ENCODE data around the gene PRPF38A.

Gene PRPF38A

GRCh38 chr1:52402860-52403240 is 1.6 kb upstream of the PRPF38A start:
- Histone ChIP-seq H3K79me1 (replicated peaks; ENCODE audit: low read length, poor library complexity, severe bottlenecking) (peaks cover 7% of the 10 kb centered on the region), H2AFZ (ENCODE audit: low read depth, low read length) (no peak overlapping the region), H3K9ac (ENCODE audit: low read length) (peak overlapping the region; percentile 96), H3K18ac (ENCODE audit: low read depth in 1 of 2, low read length in 2 of 2) (no peak overlapping the region), H2BK5ac (ENCODE audit: low read depth, low read length, poor library complexity, severe bottlenecking) (no peak overlapping the region), H3K4ac (ENCODE audit: low read depth in 1 of 2, low read length in 2 of 2) (no peak overlapping the region), H3K14ac (ENCODE audit: low read length in 2 of 2) (no peak overlapping the region), H3K36me3 (ENCODE audit: control insufficient read depth in 1 of 2, insufficient read depth in 2 of 2, low read depth in 1 of 2, low read length in 2 of 2) (peaks cover 5 to 17% of the 10 kb centered on the region in 2 experiments), H3K4me1 (ENCODE audit: control insufficient read depth, insufficient read depth, low read depth, low read length) (peaks cover 2% of the 10 kb centered on the region), H3K4me2 (ENCODE audit: low read length, poor library complexity, severe bottlenecking) (peak overlapping the region; percentile 16), H2AK5ac (ENCODE audit: low read length, severe bottlenecking) (no peak overlapping the region), H3K9me3 (ENCODE audit: control insufficient read depth, low read length) (no peaks in the 10 kb centered on the region), H2BK120ac (ENCODE audit: low read depth, low read length) (no peak overlapping the region), H2BK12ac (ENCODE audit: low read length in 2 of 2) (no peak overlapping the region), H3K27ac (ENCODE audit: low read length, poor library complexity, severe bottlenecking) (no peak overlapping the region), H3K4me3 (ENCODE audit: insufficient read depth in 1 of 2, low read depth in 1 of 2, low read length in 2 of 2) (peak overlapping the region in 1 of 2 experiments; percentile 92), H4K91ac (ENCODE audit: low read length) (no peak overlapping the region), H3K23ac (ENCODE audit: low read length in 2 of 2) (no peak overlapping the region), H4K8ac (ENCODE audit: low read length) (no peak overlapping the region), H2BK15ac (ENCODE audit: low read depth, poor library complexity, severe bottlenecking) (no peak overlapping the region), H3K27me3 (ENCODE audit: control insufficient read depth in 1 of 2, insufficient read depth in 1 of 2, low read length in 2 of 2) (no peaks in the 10 kb centered on the region)
- DNase-seq = no peak
- WGBS = 100% methylated on average over 1 of the region's 3 CpGs

- peak overlapping the region; percentile 66 to 92 for H3K4me3 ChIP-seq (ENCODE audit: insufficient read depth in 1 of 2, low read depth in 1 of 2, low read length in 2 of 2)
- peaks cover 8 to 23% of the 10 kb centered on the region in 2 experiments for H3K36me3 ChIP-seq (ENCODE audit: control insufficient read depth in 1 of 2, insufficient read depth in 2 of 2, low read depth in 1 of 2, low read length in 2 of 2)
- H3K18ac ChIP-seq (ENCODE audit: low read depth in 1 of 2, low read length in 2 of 2) = no peak overlapping the region
- H2BK15ac ChIP-seq (ENCODE audit: low read depth, poor library complexity, severe bottlenecking) = no peak overlapping the region
- no peaks in the 10 kb centered on the region for H3K9me3 ChIP-seq (ENCODE audit: control insufficient read depth, low read length)
- H3K4me1 ChIP-seq (ENCODE audit: control insufficient read depth, insufficient read depth, low read depth, low read length) = peaks cover 2% of the 10 kb centered on the region
- peak overlapping the region; percentile 10 for H3K27ac ChIP-seq (ENCODE audit: low read length, poor library complexity, severe bottlenecking)
- H4K8ac ChIP-seq (ENCODE audit: low read length) = no peak overlapping the region
- H3K4me2 ChIP-seq (ENCODE audit: low read length, poor library complexity, severe bottlenecking) = peak overlapping the region; percentile 91
- peak overlapping the region; percentile 12 for H4K91ac ChIP-seq (ENCODE audit: low read length)
- peaks cover 14% of the 10 kb centered on the region for H3K79me1 ChIP-seq (replicated peaks; ENCODE audit: low read length, poor library complexity, severe bottlenecking)
- H2AFZ ChIP-seq (ENCODE audit: low read depth, low read length) = peak overlapping the region; percentile 58
- no peak overlapping the region for H2AK5ac ChIP-seq (ENCODE audit: low read length, severe bottlenecking)
- WGBS = under 1% methylated on average over 14 of the region's 16 CpGs
- H3K14ac ChIP-seq (ENCODE audit: low read length in 2 of 2) = no peak overlapping the region
- H3K4ac ChIP-seq (ENCODE audit: low read depth in 1 of 2, low read length in 2 of 2) = no peak overlapping the region
- H3K9ac ChIP-seq (ENCODE audit: low read length) = peak overlapping the region; percentile 96
- no peak overlapping the region for H2BK120ac ChIP-seq (ENCODE audit: low read depth, low read length)
- no peak overlapping the region for H2BK12ac ChIP-seq (ENCODE audit: low read length in 2 of 2)
- H2BK5ac ChIP-seq (ENCODE audit: low read depth, low read length, poor library complexity, severe bottlenecking) = no peak overlapping the region
- peak; percentile 88 for DNase-seq
- H3K23ac ChIP-seq (ENCODE audit: low read length in 2 of 2) = no peak overlapping the region
- no peaks in the 10 kb centered on the region for H3K27me3 ChIP-seq (ENCODE audit: control insufficient read depth in 1 of 2, insufficient read depth in 1 of 2, low read length in 2 of 2)
Observed at GRCh38 chr1:52403566-52404115, 761 bp upstream of the PRPF38A start.

DNA sequence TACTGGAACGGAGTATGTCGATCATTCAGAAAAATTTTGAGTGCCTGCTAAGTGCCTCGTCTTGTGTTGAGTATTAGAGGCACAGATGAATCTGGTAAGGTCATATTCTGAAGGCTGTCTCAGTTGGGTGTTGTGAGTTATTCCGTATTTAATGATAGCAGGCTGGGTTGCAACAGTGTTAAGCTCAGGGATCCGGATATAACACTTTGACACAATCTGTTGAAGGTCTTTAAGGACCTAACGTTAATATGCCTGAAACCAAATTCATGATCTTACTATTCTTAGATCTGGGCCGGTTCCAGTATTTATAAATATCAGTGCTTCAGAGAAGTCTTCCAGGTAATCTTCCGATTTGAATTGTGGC is 555 bp downstream of the PRPF38A start:
- DNase-seq = no peak
- Histone ChIP-seq H3K27me3 (ENCODE audit: control insufficient read depth in 1 of 2, insufficient read depth in 1 of 2, low read length in 2 of 2) (no peaks in the 10 kb centered on the region), H2AFZ (ENCODE audit: low read depth, low read length) (peak overlapping the region; percentile 66), H3K4me1 (ENCODE audit: control insufficient read depth, insufficient read depth, low read depth, low read length) (peaks cover 2% of the 10 kb centered on the region), H3K36me3 (ENCODE audit: control insufficient read depth in 1 of 2, insufficient read depth in 2 of 2, low read depth in 1 of 2, low read length in 2 of 2) (peaks cover 11 to 35% of the 10 kb centered on the region in 2 experiments), H2BK5ac (ENCODE audit: low read depth, low read length, poor library complexity, severe bottlenecking) (peak overlapping the region; percentile 67), H4K91ac (ENCODE audit: low read length) (no peak overlapping the region), H3K79me1 (replicated peaks; ENCODE audit: low read length, poor library complexity, severe bottlenecking) (peaks cover 22% of the 10 kb centered on the region), H3K4me2 (ENCODE audit: low read length, poor library complexity, severe bottlenecking) (peak overlapping the region; percentile 66), H3K14ac (ENCODE audit: low read length in 2 of 2) (no peak overlapping the region), H3K4me3 (ENCODE audit: insufficient read depth in 1 of 2, low read depth in 1 of 2, low read length in 2 of 2) (peak overlapping the region; percentile 77 to 92), H3K18ac (ENCODE audit: low read depth in 1 of 2, low read length in 2 of 2) (peak overlapping the region; percentile 77 to 79), H3K23ac (ENCODE audit: low read length in 2 of 2) (peak overlapping the region in 1 of 2 experiments; percentile 79), H2BK120ac (ENCODE audit: low read depth, low read length) (no peak overlapping the region), H4K8ac (ENCODE audit: low read length) (peak overlapping the region; percentile 90), H3K4ac (ENCODE audit: low read depth in 1 of 2, low read length in 2 of 2) (peak overlapping the region in 1 of 2 experiments; percentile 34), H2BK12ac (ENCODE audit: low read length in 2 of 2) (no peak overlapping the region), H3K9me3 (ENCODE audit: control insufficient read depth, low read length) (no peaks in the 10 kb centered on the region), H2AK5ac (ENCODE audit: low read length, severe bottlenecking) (no peak overlapping the region), H3K9ac (ENCODE audit: low read length) (peak overlapping the region; percentile 96), H2BK15ac (ENCODE audit: low read depth, poor library complexity, severe bottlenecking) (no peak overlapping the region), H3K27ac (ENCODE audit: low read length, poor library complexity, severe bottlenecking) (peak overlapping the region; percentile 85)
- WGBS = 0% methylated on average over 5 of the region's 8 CpGs

DNA sequence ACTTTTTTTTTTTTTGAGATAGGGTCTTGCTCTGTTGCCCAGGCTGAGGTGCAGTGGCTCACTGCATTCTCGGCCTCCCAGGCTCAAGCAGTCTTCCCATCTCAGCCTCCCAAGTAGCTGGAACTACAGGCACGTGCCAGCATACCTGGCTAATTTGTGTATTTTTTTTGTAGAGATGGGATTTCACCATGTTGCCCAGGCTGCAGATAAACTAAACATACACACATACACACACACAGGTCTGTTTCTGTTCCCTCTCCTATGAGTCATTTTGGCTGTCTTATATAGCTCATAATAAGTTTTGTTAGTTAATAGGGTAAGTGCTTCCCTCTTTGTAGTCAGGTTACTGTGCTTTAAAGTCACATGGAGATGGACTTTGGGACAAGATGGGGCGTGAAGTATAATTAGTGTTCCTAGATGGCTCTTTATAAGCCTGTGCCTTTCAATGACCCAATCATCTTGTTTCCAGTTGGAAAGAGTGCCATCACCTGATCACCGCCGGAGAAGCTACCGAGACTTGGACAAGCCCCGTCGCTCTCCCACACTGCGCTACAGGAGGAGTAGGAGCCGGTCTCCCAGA is 9.1 kb downstream of the PRPF38A start:
- peak; percentile 33 for DNase-seq
- Histone ChIP-seq H2AFZ (ENCODE audit: low read depth, low read length) (no peak overlapping the region), H3K27me3 (ENCODE audit: control insufficient read depth in 1 of 2, insufficient read depth in 1 of 2, low read length in 2 of 2) (no peaks in the 10 kb centered on the region), H3K79me1 (replicated peaks; ENCODE audit: low read length, poor library complexity, severe bottlenecking) (peaks cover 17% of the 10 kb centered on the region), H3K4ac (ENCODE audit: low read depth in 1 of 2, low read length in 2 of 2) (no peak overlapping the region), H3K18ac (ENCODE audit: low read depth in 1 of 2, low read length in 2 of 2) (no peak overlapping the region), H3K9me3 (ENCODE audit: control insufficient read depth, low read length) (no peaks in the 10 kb centered on the region), H3K4me3 (ENCODE audit: insufficient read depth in 1 of 2, low read depth in 1 of 2, low read length in 2 of 2) (no peak overlapping the region), H3K23ac (ENCODE audit: low read length in 2 of 2) (no peak overlapping the region), H2BK12ac (ENCODE audit: low read length in 2 of 2) (no peak overlapping the region), H2BK120ac (ENCODE audit: low read depth, low read length) (no peak overlapping the region), H4K8ac (ENCODE audit: low read length) (no peak overlapping the region), H2AK5ac (ENCODE audit: low read length, severe bottlenecking) (no peak overlapping the region), H3K14ac (ENCODE audit: low read length in 2 of 2) (no peak overlapping the region), H3K9ac (ENCODE audit: low read length) (no peak overlapping the region), H2BK15ac (ENCODE audit: low read depth, poor library complexity, severe bottlenecking) (no peak overlapping the region), H3K36me3 (ENCODE audit: control insufficient read depth in 1 of 2, insufficient read depth in 2 of 2, low read depth in 1 of 2, low read length in 2 of 2) (peaks cover 33 to 92% of the 10 kb centered on the region in 2 experiments), H3K4me1 (ENCODE audit: control insufficient read depth, insufficient read depth, low read depth, low read length) (no peaks in the 10 kb centered on the region), H3K4me2 (ENCODE audit: low read length, poor library complexity, severe bottlenecking) (no peak overlapping the region), H4K91ac (ENCODE audit: low read length) (no peak overlapping the region), H2BK5ac (ENCODE audit: low read depth, low read length, poor library complexity, severe bottlenecking) (no peak overlapping the region), H3K27ac (ENCODE audit: low read length, poor library complexity, severe bottlenecking) (no peak overlapping the region)
- 95% methylated on average over 10 of the region's 10 CpGs for WGBS

All from mesenchymal stem cell (in vitro differentiated cells and primary cell).